Right lobe of liver (tissue), 6 donors: ENCODE measurements around the gene PAQR6. TPM values are rescaled to one million over a fixed set of nuclear protein-coding genes. Genes with fewer than 3 reads are reported as not detected.

Experiments used
- ATAC-seq, 4 donors: fragments of 200-7000 bp; cut with Tn5 transposase; one replicate each; pipeline ENCODE4 v1.9.1; 2020; ENCODE audit warnings: mild to moderate bottlenecking in 4 of 4, moderate library complexity in 4 of 4
- DNase-seq, 3 donors: peaks; one replicate each; pipeline ENCODE4 v3.0.0-alpha.2; 2020
- H3K27ac ChIP-seq, 3 donors: fragments of 200-600 bp; one replicate each; pipeline ENCODE4 v1.8.0; 2022
- H3K27me3 ChIP-seq, 2 donors: fragments of 200-600 bp; one replicate each; pipeline ENCODE4 v1.8.0; 2022
- H3K36me3 ChIP-seq, 4 donors: fragments of 200-600 bp; sonication (generic) in 1 of 4; one replicate each; pipeline versions ENCODE4 v1.5.1 to v1.8.0; 2017 to 2022; ENCODE audit warnings: control low read depth in 1 of 4
- H3K4me1 ChIP-seq, 4 donors: fragments of 200-600 bp; sonication (generic) in 1 of 4; one replicate each; pipeline versions ENCODE4 v1.5.1 to v1.8.0; 2017 to 2022; ENCODE audit warnings: control low read depth in 1 of 4
- H3K4me3 ChIP-seq, 3 donors: fragments of 200-600 bp; one replicate each; pipeline ENCODE4 v1.8.0; 2022
- H3K9me3 ChIP-seq, 4 donors: fragments of 200-600 bp; sonication (generic) in 1 of 4; one replicate each; pipeline versions ENCODE4 v1.5.1 to v1.8.0; 2017 to 2022; ENCODE audit warnings: control low read depth in 1 of 4
- CTCF ChIP-seq, 4 donors: fragments of 200-600 bp in 3 of 4; fragments of 450-650 bp in 1 of 4; IDR thresholded peaks; one replicate each; pipeline versions ENCODE4 v1.5.1 to v1.8.0; 2016 to 2022; ENCODE audit warnings: antibody characterized with exemption in 4 of 4, mild to moderate bottlenecking in 2 of 4
- POLR2A ChIP-seq: fragments of 450-650 bp; IDR thresholded peaks from one replicate; pipeline ENCODE4 v1.6.1; 2017; ENCODE audit warnings: antibody characterized with exemption, mild to moderate bottlenecking
- WGBS: methylation state at CpG from one replicate; pipeline ENCODE4 v1.1.6; 2018; ENCODE audit warnings: low coverage, low lambda C conversion rate; ENCODE audit not compliant: insufficient coverage; ENCODE audit errors: missing lambda C conversion rate; 5-methylcytosine and 5-hydroxymethylcytosine counted together
- intact Hi-C, 2 donors: fragments of 100-400 bp; cut with DNase I; formaldehyde crosslinking; loops; one replicate each; pipeline versions ENCODE4 v1.11.2 to v1.14.1; 2022
- total RNA-seq, 6 experiments: library from RNA; depleted of rRNA in 2 of 6; stranded (reverse); fragments of >200 nt in 2 of 6; fragmentation: NEBNext Ultra II Directional in 3 of 6; extraction: Animal tissue kit (Norgen Biotek cat#: 25700) in 3 of 6; gene quantifications; one replicate each; pipeline versions ENCODE4 v1.1.0 to v1.2.4, GENCODE V29; 2016 to 2023
- donor health status: DM: no; HTN: yes; CAD: no.
- donor health status: DM: no; HTN: no; CAD: no.
- donor health status: DM: no; HTN: no; CAD: no.
- donor health status: DM: no; HTN: yes; CAD: no.
- donor health status: DM: no; HTN: yes; CAD: no.

The PAQR6 gene
- total RNA-seq, 6 experiments from 2014 or later, result 0.43 to 4.0 (median 1.1) TPM

- TF ChIP-seq POLR2A, result peak; percentile 76
- no peak for TF ChIP-seq CTCF (IDR thresholded peaks at IDR 0.05)
- Histone ChIP-seq H3K4me1 (peaks cover 0 to 42% (median 9%) of the 10 kb centered on the region in 4 donors), H3K36me3 (peaks cover 0 to 5% (median 2%) of the 10 kb centered on the region in 4 donors), H3K27me3 (no peaks in the 10 kb centered on the region), H3K9me3 (no peaks in the 10 kb centered on the region), H3K4me3 (peak overlapping the region; percentile 27 to 55 (median 47)), H3K27ac (peak overlapping the region; percentile 70 to 87 (median 82))
- WGBS, result 10% methylated on average over 14 of the region's 37 CpGs
- DNase-seq, result peak; percentile 97 to 99 (median 98)
- intact Hi-C loops, result no loop called here
- peak; percentile 94 to 99 (median 96) for ATAC-seq
Measured at GRCh38 chr1:156291226-156292061, 43.6 kb upstream of the PAQR6 start.

GRCh38 chr1:156289857-156290256 is 42.0 kb upstream of the PAQR6 start:
- peaks cover 0 to 32% (median 7%) of the 10 kb centered on the region in 4 donors for H3K4me1 ChIP-seq
- ATAC-seq (no peak), DNase-seq (no peak)
- TF ChIP-seq CTCF (IDR thresholded peaks at IDR 0.05) (no peak), POLR2A (no peak)
- peaks cover 0 to 5% (median 2%) of the 10 kb centered on the region in 4 donors for H3K36me3 ChIP-seq
- H3K9me3 ChIP-seq, result no peaks in the 10 kb centered on the region
- no peak overlapping the region for H3K27ac ChIP-seq
- H3K27me3 ChIP-seq, result no peaks in the 10 kb centered on the region
- no peak overlapping the region for H3K4me3 ChIP-seq
- intact Hi-C loops, result no loop called here

- Histone ChIP-seq H3K27me3 (no peaks in the 10 kb centered on the region), H3K4me1 (peaks cover 0 to 19% (median 7%) of the 10 kb centered on the region in 4 donors), H3K36me3 (peaks cover 0 to 4% (median 0%) of the 10 kb centered on the region in 4 donors), H3K4me3 (no peak overlapping the region), H3K9me3 (no peaks in the 10 kb centered on the region), H3K27ac (no peak overlapping the region)
- ATAC-seq (no peak), DNase-seq (no peak)
- TF ChIP-seq POLR2A (no peak), CTCF (IDR thresholded peaks at IDR 0.05) (no peak)
- WGBS, result 85% methylated on average over 7 of the region's 8 CpGs
- intact Hi-C loops, result no loop called here
Measured at GRCh38 chr1:156286061-156286460, 38.2 kb upstream of the PAQR6 start.

GRCh38 chr1:156285437-156285836 is 37.6 kb upstream of the PAQR6 start:
- ATAC-seq (no peak), DNase-seq (no peak)
- no peak for TF ChIP-seq POLR2A
- intact Hi-C loops, result no loop called here
- Histone ChIP-seq H3K27ac (no peak overlapping the region), H3K36me3 (peaks cover 0 to 4% (median 0%) of the 10 kb centered on the region in 4 donors), H3K4me3 (no peak overlapping the region), H3K27me3 (no peaks in the 10 kb centered on the region), H3K4me1 (peaks cover 0 to 21% (median 7%) of the 10 kb centered on the region in 4 donors), H3K9me3 (no peaks in the 10 kb centered on the region)
- WGBS, result no CpG with 5 or more reads among the region's 21 CpGs

- TF ChIP-seq POLR2A, result no peak
- no peak for TF ChIP-seq CTCF (IDR thresholded peaks at IDR 0.05)
- Histone ChIP-seq H3K4me1 (peaks cover 0 to 21% (median 7%) of the 10 kb centered on the region in 4 donors), H3K27me3 (no peaks in the 10 kb centered on the region), H3K4me3 (no peak overlapping the region), H3K27ac (no peak overlapping the region), H3K36me3 (peaks cover 0 to 4% (median under 1%) of the 10 kb centered on the region in 4 donors), H3K9me3 (no peaks in the 10 kb centered on the region)
- intact Hi-C loops, result no loop called here
- no peak for DNase-seq
- ATAC-seq, result no peak
- 57% methylated on average over 4 of the region's 4 CpGs for WGBS
Measured at GRCh38 chr1:156284757-156285156, 36.9 kb upstream of the PAQR6 start.
